MM.1S (cell line): ENCODE data around the gene TCERG1L.

Source experiments
- DNase-seq: peaks from one replicate; pipeline ENCODE4 v3.0.0-alpha.2; 2015
- H2AFZ ChIP-seq: fragments of 300-600 bp; sonication (generic); 2 replicates; pipeline ENCODE4 v1.6.0; 2016; ENCODE audit warnings: antibody characterized with exemption, low read length
- H3F3A ChIP-seq: fragments of 300-600 bp; sonication (generic); 2 replicates; pipeline ENCODE4 v1.6.1; 2016; ENCODE audit warnings: mild to moderate bottlenecking, antibody characterized with exemption, low read length, moderate library complexity, mixed read lengths; ENCODE audit not compliant: insufficient read depth
- H3K27ac ChIP-seq: fragments of 300-600 bp; sonication (generic); 2 replicates; pipeline ENCODE4 v1.5.1; 2016; ENCODE audit warnings: mild to moderate bottlenecking, low read length
- H3K27me3 ChIP-seq: fragments of 300-600 bp; sonication (generic); replicated peaks from 2 replicates; pipeline ENCODE4 v1.6.0; 2016; ENCODE audit warnings: low read length; ENCODE audit not compliant: insufficient read depth
- H3K36me3 ChIP-seq: fragments of 300-600 bp; sonication (generic); replicated peaks from 2 replicates; pipeline ENCODE4 v1.6.1; 2016; ENCODE audit warnings: mild to moderate bottlenecking, low read length, mixed read lengths; ENCODE audit not compliant: insufficient read depth
- H3K4me1 ChIP-seq: fragments of 300-600 bp; sonication (generic); 2 replicates; pipeline ENCODE4 v1.6.1; 2016; ENCODE audit warnings: low read length, mixed read lengths
- H3K4me2 ChIP-seq: fragments of 300-600 bp; sonication (generic); 2 replicates; pipeline ENCODE4 v1.6.0; 2016; ENCODE audit warnings: low read depth, low read length
- H3K4me3 ChIP-seq: fragments of 300-600 bp; sonication (generic); 2 replicates; pipeline ENCODE4 v1.5.1; 2016; ENCODE audit warnings: low read length, mixed read lengths
- H3K79me2 ChIP-seq: fragments of 300-600 bp; sonication (generic); 2 replicates; pipeline ENCODE4 v1.6.1; 2016; ENCODE audit warnings: mixed run types, low read length, mixed read lengths
- H3K9ac ChIP-seq: fragments of 300-600 bp; sonication (generic); 2 replicates; pipeline ENCODE4 v1.6.1; 2016; ENCODE audit warnings: low read length, mixed read lengths
- H3K9me2 ChIP-seq: fragments of 300-600 bp; sonication (generic); replicated peaks from 2 replicates; pipeline ENCODE4 v1.6.1; 2016; ENCODE audit warnings: mild to moderate bottlenecking, low read length, mixed read lengths; ENCODE audit not compliant: insufficient read depth
- H3K9me3 ChIP-seq: fragments of 300-600 bp; sonication (generic); replicated peaks from 2 replicates; pipeline ENCODE4 v1.6.1; 2016; ENCODE audit warnings: mild to moderate bottlenecking, low read length, mixed read lengths; ENCODE audit not compliant: insufficient read depth
- H4K20me1 ChIP-seq: fragments of 300-600 bp; sonication (generic); 2 replicates; pipeline ENCODE4 v1.6.1; 2016; ENCODE audit warnings: mild to moderate bottlenecking, low read length, moderate library complexity, mixed read lengths; ENCODE audit not compliant: insufficient read depth
- EZH2 ChIP-seq: fragments of 300-600 bp; sonication (generic); optimal IDR thresholded peaks from 2 replicates; pipeline ENCODE3; 2017; ENCODE audit warnings: low read depth, mild to moderate bottlenecking, antibody characterized with exemption, low read length, mixed read lengths
- EZH2phosphoT487 ChIP-seq: fragments of 300-600 bp; sonication (generic); IDR thresholded peaks from 2 replicates; pipeline ENCODE4 v1.6.1; 2018; ENCODE audit warnings: antibody characterized with exemption, low read length
- TF ChIP-seq, protein P1 (sequence below): fragments of 300-600 bp; sonication (generic); IDR thresholded peaks from 2 replicates; pipeline ENCODE4 v1.5.1; 2016; ENCODE audit warnings: antibody characterized with exemption, low read length, mixed read lengths

The TCERG1L gene

DNA sequence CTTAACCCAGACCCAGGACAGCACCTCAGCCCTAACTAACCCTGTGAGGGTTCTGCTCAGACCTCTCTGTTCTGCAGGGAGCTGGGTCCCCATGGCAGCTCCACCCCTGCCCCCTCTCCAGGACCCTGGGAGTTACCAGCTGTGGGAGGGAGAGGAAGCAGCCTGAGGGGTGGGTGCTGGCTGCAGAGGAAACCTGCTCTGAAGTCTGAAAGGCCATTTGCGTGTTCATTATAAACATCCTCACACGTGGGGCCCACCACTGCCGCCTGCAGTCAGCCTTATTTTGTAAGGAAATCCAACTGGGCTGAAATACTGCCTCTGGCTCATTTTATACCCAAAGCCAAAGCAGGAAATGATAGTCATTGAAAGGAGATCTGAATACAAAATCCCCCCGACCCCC lies 195.7 kb downstream of the TCERG1L start:
- no peaks in the 10 kb centered on the region for H3K79me2 ChIP-seq
- H3K9me3 ChIP-seq: no peaks in the 10 kb centered on the region
- no peak overlapping the region for H3K4me3 ChIP-seq
- H3K9ac ChIP-seq: no peak overlapping the region
- H3K9me2 ChIP-seq: no peaks in the 10 kb centered on the region
- H3K27ac ChIP-seq: no peak overlapping the region
- no peak overlapping the region for H3K4me2 ChIP-seq
- TF ChIP-seq, protein P1, sequence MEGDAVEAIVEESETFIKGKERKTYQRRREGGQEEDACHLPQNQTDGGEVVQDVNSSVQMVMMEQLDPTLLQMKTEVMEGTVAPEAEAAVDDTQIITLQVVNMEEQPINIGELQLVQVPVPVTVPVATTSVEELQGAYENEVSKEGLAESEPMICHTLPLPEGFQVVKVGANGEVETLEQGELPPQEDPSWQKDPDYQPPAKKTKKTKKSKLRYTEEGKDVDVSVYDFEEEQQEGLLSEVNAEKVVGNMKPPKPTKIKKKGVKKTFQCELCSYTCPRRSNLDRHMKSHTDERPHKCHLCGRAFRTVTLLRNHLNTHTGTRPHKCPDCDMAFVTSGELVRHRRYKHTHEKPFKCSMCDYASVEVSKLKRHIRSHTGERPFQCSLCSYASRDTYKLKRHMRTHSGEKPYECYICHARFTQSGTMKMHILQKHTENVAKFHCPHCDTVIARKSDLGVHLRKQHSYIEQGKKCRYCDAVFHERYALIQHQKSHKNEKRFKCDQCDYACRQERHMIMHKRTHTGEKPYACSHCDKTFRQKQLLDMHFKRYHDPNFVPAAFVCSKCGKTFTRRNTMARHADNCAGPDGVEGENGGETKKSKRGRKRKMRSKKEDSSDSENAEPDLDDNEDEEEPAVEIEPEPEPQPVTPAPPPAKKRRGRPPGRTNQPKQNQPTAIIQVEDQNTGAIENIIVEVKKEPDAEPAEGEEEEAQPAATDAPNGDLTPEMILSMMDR: no peak
- no peak for TF ChIP-seq EZH2
- TF ChIP-seq EZH2phosphoT487: no peak
- DNase-seq: no peak
- H3K4me1 ChIP-seq: no peaks in the 10 kb centered on the region
- no peaks in the 10 kb centered on the region for H4K20me1 ChIP-seq
- H3K36me3 ChIP-seq: no peaks in the 10 kb centered on the region
- H2AFZ ChIP-seq: no peak overlapping the region
- no peaks in the 10 kb centered on the region for H3K27me3 ChIP-seq
- no peaks in the 10 kb centered on the region for H3F3A ChIP-seq

DNA sequence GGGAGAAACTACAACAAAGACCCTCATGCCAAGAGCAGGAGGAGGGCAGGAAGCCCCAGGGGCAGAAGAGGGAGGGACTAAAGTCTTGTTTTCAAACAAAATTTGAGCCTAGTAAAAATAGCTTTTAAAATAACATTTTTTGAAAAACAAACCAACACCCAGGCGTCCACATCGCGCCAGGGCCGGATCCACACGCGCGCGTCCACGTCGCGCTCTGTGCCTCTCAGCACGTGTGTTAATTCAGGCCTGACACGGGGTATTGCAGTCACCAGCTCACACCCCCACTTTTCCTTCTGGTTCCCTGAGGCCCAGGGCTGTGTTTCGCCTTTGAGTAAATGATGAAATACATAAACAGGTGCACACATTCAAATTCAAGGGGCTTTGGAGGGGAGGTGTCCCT lies 196.2 kb downstream of the TCERG1L start:
- H2AFZ ChIP-seq: no peak overlapping the region
- H3K9ac ChIP-seq: no peak overlapping the region
- H4K20me1 ChIP-seq: no peaks in the 10 kb centered on the region
- no peaks in the 10 kb centered on the region for H3K9me2 ChIP-seq
- no peaks in the 10 kb centered on the region for H3F3A ChIP-seq
- no peaks in the 10 kb centered on the region for H3K27me3 ChIP-seq
- no peak overlapping the region for H3K4me3 ChIP-seq
- no peak overlapping the region for H3K4me2 ChIP-seq
- DNase-seq: no peak
- no peak for TF ChIP-seq EZH2phosphoT487
- no peak for TF ChIP-seq EZH2
- TF ChIP-seq, protein P1: no peak
- no peaks in the 10 kb centered on the region for H3K4me1 ChIP-seq
- H3K79me2 ChIP-seq: no peaks in the 10 kb centered on the region
- no peak overlapping the region for H3K27ac ChIP-seq
- H3K9me3 ChIP-seq: no peaks in the 10 kb centered on the region
- no peaks in the 10 kb centered on the region for H3K36me3 ChIP-seq

DNA sequence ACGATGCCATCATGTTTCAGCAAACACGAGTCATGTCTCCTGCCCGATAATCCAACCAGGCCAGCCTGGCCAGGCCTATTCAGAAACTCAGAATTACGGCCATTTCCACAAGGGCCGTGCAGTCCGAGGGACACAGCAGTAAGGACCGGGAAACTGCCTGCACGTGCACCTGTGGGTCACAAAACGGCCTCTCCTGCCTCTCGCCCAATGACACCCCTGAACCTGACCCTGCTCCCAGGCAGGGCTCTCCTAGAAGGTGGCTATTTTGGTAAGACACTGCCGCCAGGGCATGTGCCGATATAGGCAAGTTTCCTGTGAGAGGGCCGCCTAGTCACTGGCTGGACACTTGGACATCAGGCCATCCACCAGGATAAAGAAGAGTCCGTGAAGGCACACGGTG lies 196.7 kb downstream of the TCERG1L start:
- H2AFZ ChIP-seq: no peak overlapping the region
- H3K36me3 ChIP-seq: no peaks in the 10 kb centered on the region
- no peaks in the 10 kb centered on the region for H3F3A ChIP-seq
- no peak overlapping the region for H3K9ac ChIP-seq
- H3K4me2 ChIP-seq: no peak overlapping the region
- no peak for DNase-seq
- no peaks in the 10 kb centered on the region for H3K9me2 ChIP-seq
- H3K4me3 ChIP-seq: no peak overlapping the region
- H3K27me3 ChIP-seq: no peaks in the 10 kb centered on the region
- no peaks in the 10 kb centered on the region for H3K9me3 ChIP-seq
- H3K79me2 ChIP-seq: no peaks in the 10 kb centered on the region
- no peaks in the 10 kb centered on the region for H4K20me1 ChIP-seq
- H3K4me1 ChIP-seq: no peaks in the 10 kb centered on the region
- TF ChIP-seq, protein P1: no peak
- TF ChIP-seq EZH2 (no peak), EZH2phosphoT487 (no peak)
- H3K27ac ChIP-seq: no peak overlapping the region
